Stimulated activated CD4-positive, alpha-beta T cell treated with anti-CD3 and anti-CD28 coated beads, Interleukin-15, amount 100 ng/mL, for 1 hour (primary cell): ENCODE measurements around the gene ZNF655.
"Not testable (repeated sequence)": the region's sequence is repeated elsewhere in the genome, so short reads cannot be mapped to it uniquely, and the experiment has no call there.

ENCODE experiments used
- DNase-seq, 2 donors: peaks; one replicate each; pipeline ENCODE4 v3.0.0-alpha.2; 2020; ENCODE audit warnings: low read depth in 1 of 2, low spot score in 1 of 2

Gene ZNF655

DNA sequence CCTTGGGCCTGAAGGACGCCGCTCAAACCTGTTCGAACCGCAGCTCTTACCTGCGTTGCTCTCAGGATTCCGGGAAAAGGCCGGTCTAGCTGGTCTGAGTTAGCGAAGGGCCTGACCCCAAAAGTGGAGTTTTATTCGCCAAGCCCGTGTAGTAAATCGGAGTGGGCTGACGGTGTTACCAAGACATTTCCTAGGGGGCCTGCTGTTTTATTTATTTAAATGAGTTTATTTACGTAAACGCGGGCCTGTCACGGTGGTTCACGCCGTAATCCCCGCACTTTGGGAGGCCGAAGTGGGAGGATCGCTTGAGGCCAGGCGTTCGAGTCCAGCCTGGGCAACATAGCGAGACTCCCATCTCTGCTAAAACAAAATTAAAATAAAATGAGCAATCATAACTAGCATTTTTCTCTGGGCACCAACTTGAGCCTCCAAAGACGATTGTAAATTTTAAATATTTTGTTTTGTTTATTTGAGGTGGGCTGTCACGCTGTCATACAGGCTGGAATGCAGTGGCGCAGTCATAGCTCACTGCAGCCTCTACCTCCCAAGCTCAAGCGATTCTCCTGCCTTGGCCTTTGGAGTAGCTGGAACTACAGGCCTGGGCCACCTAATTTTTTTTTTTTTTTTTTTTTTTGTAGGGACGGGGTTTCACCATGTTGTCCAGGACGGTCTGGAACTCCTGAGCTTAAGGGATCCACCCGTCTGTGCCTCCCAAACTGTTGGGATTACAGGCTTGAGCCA lies 903 bp downstream of the ZNF655 start:
- DNase-seq: no peak

- DNase-seq: no peak
Observed at GRCh38 chr7:99560834-99561736, 2.6 kb downstream of the ZNF655 start.

DNA sequence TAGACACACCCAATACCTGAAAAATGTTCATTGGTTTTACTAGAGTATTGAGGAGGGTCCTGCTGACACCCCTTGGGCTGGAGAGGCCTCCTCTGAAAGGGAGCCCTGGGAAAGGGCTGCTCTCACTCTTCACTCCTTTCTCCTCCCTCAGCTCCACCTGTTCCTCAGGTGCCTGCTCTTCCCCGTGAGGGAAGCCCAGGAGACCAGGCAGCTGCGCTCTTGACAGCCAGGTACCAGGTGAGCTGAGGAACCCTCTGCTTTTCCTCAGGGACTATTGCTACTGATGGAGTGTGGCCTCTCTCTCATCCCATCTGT lies 3.3 kb downstream of the ZNF655 start:
- no peak for DNase-seq

GRCh38 chr7:99562114-99562784 lies 3.8 kb downstream of the ZNF655 start:
- DNase-seq: no peak

DNA sequence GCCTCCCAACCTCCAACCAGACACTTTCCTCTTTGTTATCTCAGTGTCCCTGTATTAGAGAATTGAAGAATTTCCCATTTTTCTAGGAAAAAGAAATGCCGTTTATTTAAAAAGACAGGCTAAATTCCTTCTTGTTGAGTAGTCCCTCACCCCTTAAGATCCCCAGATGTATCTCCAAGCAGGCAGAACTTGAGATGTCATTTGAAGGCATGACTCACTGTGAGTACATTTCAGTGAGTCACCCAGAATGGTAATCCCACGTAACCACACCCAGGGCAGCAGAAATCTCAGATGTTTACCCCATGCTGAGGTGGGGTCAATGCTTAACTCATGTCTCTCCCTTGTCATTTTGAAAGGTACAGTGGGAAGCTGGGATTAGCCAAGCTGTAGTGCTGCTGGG lies 4.4 kb downstream of the ZNF655 start:
- DNase-seq: no peak

- DNase-seq: no peak
Observed at GRCh38 chr7:99563650-99564049, 5.2 kb downstream of the ZNF655 start.

GRCh38 chr7:99568770-99569169 lies 10.3 kb downstream of the ZNF655 start:
- DNase-seq: not testable (repeated sequence)

DNA sequence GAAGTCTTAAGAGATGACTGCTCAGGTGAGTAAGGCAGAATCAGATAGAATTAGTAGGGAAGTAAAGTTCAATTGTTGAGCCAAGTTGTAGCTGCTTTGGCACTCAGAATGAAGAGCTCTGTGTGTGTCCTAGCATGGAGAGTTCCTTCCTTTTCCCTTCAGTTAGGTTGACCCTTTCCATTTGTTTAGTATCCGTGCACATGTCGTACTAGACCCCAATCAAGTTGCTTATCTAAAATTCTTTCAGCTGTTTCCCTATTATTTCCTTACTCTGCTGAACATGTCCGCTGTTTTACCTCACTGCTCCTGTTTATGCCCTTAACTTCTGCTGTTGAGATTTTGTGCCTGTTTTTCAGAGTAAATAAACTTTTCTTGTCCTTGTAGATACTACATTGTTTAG lies 13.3 kb downstream of the ZNF655 start:
- no peak for DNase-seq

DNA sequence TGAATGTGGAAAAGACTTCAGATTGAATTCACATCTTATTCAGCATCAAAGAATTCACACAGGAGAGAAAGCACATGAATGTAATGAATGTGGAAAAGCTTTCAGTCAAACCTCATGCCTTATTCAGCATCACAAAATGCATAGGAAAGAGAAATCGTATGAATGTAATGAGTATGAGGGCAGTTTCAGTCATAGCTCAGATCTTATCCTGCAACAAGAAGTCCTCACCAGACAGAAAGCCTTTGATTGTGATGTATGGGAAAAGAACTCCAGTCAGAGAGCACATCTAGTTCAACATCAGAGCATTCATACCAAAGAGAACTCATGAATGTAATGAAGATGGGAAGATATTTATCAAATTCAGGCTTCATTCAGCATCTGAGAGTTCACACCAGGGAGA lies 14.8 kb downstream of the ZNF655 start:
- DNase-seq: no peak

GRCh38 chr7:99576251-99576650 lies 17.8 kb downstream of the ZNF655 start:
- DNase-seq: no peak

GRCh38 chr7:99579281-99579955 lies 21.0 kb downstream of the ZNF655 start:
- DNase-seq: no peak

DNA sequence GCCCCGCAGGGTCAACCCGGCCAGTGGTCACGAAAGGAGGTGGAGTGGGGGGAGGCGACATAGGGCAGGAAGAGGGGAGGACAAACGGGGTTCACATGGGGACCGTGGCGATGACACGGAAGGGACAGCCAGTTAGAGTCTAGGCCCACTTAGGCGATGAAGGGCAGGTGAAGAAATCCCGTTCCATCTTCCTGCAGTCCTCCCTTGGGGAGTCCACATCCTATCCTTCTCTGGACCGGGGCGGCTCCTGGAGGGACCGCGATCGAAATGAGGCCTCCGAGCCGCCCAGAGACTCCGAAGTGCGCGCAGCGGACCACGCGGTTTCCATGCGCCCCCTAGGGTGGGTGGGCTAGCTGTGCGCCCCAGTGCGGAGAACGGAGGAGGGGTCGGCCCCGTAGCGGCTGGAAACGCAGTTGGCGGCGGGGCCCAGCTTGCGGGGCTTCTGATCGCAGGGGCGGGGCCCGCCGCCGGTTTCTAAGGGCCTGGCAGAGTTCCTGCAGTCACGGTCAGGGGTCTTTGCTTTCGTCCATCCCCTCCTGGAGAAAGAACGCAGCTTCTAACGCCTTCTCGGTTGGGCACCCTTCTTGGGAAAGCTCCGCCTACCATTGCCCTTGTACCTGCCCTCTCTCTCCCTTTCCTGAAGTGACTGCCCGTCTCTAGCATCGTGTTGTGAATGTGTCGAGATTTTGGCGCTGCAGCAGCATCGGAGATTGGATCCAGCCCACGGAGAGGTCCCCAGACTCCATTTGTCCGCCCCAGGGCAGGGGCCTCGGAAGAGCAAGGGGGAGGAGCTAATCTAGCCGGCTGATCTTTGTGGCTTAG lies 21.7 kb downstream of the ZNF655 start:
- DNase-seq: peak; percentile 39 to 43

- DNase-seq: not testable (repeated sequence)
Observed at GRCh38 chr7:99580778-99581332, 22.4 kb downstream of the ZNF655 start.

DNA sequence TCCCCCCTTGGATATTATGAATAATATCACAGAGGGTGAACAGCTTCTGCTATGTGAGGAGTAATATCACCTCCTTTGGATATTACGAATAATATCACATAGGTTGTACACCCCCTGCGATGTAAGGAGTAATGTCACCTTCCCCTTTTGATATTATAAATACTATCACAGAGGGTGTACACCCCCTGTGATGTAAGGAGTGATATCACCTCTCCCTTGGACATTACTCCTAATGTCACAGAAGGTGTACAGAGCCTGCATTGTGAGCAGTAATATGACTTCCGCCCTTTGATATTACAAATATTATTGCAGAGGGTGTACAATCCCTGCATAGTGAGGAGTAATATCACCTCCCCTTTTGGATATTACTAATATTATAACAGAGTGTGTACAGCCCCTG lies 30.4 kb downstream of the ZNF655 start:
- DNase-seq: no peak

DNA sequence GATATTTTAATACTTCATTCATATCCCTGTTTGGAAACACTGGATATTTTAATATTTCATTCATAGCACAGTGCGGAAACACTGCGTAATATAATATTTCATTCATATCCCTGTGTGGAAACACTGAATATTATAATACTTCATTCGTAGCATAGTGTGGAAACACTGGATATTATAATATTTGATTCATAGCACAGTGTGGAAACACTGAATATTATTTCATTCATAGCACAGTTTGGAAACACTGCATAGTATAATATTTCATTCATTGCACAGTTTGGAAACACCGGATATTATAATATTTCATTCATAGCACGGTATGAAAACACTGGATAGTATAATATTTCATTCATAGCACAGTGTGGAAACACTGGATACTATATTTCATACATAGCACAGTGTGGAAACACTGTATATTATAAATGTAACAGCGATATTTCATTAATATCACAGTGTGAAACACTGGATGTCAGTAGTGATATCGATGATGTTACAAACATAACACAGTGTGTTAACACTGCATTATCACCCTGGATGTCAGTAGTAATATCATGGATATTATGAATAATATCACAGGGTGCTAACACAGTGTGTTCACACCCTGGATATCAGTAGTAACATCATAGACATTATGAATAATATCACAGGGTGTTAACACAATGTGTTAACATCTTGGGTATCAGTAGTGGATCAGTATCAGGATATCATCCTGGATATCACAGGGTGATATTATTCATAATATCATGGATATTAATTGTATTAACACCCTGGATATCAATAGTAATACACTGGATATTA lies 36.7 kb downstream of the ZNF655 start:
- DNase-seq: no peak

DNA sequence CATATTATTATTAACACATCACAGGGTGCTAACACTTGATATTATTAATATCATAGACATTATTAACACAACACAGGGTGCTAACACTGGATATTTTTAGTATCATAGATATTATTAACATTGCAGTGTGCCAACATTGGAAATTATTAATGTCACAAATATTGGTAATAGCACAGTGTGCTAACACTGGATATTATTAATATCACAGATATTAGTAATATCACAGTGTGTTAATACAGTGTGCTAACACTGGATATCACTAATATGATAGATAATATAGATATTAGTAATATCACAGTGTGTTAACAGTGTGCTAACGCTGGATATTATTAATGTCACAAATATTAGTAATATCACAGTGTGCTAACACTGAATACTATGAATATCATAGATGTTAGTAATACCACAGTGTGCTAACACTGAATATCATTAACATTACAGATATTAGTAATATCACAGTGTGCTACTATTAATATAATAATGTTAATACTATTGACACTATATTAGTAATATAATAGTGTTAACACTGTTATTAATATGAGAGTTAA lies 38.0 kb downstream of the ZNF655 start:
- no peak for DNase-seq

DNA sequence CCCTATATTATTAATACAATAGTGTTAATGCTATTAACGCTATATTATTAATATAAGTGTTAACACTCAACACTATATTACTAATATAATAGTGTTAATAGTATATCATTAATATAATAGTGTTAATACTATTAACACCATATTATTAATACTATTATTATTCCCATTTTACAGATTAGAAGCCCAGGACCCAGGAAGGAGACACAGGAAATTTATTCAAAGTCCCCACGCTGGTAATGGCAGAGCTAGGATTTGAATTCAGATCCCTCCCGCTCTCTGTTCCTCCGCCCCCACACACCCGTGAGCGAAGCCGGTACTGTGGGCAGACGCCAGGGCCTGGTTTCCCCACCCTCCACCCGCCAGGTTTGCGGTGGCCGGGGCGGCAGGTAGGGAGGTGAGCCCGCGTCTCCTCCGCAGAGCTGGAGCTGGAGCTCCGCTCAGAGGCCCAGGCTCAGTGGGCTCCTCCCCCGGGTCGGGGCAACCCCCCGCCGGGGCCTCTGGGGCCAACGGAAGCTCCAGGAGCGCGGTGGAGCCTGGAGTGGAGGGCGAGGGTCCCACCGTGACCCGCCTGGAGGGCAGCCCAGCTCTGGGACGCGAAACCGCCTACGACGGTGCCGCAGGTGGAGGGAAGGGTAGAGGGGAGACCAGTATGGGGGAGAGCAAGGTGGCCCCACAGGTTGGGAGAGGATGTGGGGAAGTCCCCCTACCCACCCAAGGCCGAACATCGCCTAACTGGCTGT lies 39.5 kb downstream of the ZNF655 start, which contains the start of gene TMEM225B:
Gene TMEM225B, plus strand, starts transcription at position 506 of the 740 bp plus-strand sequence. CDS start 6,122 bp downstream, outside the sequence.
- no peak for DNase-seq

DNA sequence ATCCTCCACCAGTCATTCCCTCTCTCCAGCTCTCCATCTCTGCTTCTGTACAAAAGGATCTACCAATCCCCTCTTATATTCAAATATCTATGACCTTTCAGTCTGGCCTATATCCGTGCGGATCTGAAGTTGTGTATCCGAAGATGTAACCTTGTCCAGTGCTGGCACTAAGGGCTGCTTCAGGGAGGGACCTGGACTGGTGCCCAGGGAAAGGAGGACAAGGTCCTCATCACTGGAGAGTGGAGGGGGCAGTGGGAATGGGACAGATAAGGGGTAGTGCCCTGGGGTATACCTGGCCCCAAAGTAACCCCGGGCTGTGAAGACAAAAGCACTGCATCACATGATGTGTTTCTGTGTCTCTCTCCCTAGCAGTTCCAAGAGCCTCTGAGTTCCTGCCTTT lies 41.4 kb downstream of the ZNF655 start:
- DNase-seq: no peak
